ENCODE results near the gene NEDD4.
"Not testable (repeated sequence)": the region's sequence is repeated elsewhere in the genome, so short reads cannot be mapped to it uniquely, and the experiment has no call there.

NEDD4 gene

DNA sequence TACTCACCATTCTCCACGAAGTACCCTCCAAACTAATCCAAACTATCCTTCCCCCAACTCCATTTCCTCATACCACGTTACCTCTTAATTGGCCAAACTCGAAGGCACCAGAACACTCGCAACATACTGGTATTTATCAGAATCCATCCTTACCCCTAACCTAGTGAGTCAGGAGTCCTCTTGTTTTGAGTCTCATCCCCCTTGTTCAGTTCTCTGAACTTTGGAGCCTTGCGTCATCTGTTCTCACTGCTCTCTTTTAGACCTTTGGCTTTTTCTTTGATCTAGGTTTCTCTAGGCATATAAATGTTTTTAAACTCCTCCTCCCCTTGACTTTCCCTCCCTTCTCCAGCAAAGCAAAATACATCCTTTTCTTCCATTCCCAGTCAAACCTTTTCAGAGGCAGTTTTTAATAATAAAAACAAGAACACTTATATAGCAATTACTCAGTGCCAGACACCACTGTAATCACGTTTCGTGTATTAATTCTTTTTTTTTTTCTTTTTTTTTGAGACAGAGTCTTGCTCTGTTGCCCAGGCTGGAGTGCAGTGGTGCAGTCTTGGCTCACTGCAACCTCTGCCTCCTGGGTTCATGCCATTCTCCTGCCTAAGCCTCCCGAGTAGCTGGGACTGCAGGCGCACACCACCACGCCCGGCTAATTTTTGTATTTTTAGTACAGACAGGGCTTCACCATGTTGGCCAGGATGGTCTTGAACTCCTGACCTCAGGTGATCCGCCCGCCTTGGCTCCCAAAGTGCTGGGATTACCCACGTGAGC is 40.7 kb downstream of the NEDD4 start:
- DNase-seq: not testable (repeated sequence)

DNA sequence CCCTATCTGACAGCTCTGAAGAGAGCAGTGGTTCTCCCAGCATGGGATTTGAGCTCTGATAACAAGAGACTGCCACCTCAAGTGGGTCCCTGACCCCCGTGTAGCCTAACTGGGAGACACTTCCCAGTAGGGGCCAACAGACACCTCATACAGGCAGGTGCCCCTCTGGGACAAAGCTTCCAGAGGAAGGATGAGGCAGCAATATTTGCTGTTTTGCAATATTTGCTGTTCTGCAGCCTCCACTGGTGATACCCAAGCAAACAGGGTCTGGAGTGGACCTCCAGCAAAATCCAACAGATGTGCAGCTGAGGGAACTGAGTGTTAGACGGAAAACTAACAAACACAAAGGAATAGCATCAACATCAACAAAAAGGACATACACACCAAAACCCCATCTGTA is 48.8 kb downstream of the NEDD4 start:
- not testable (repeated sequence) for DNase-seq

DNA sequence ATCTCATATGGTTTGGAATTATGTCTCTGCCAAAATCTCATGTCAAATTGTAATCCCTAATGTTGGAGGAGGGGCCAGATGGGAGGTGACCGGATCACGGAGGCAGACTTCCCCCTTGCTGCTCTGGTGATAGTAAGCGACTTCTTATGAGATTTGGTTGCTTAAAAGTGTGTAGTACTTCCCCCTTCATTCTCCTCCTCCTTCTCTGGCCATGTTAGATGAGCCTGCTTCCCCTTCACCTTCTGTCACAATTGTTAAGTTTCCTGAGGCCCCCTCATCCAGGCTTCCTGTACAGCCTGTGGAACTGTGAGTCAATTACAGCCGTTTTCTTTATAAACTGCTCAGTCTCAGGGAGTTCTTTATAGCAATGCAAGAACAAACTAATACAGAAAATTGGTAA is 51.1 kb downstream of the NEDD4 start:
- no peak for DNase-seq

DNA sequence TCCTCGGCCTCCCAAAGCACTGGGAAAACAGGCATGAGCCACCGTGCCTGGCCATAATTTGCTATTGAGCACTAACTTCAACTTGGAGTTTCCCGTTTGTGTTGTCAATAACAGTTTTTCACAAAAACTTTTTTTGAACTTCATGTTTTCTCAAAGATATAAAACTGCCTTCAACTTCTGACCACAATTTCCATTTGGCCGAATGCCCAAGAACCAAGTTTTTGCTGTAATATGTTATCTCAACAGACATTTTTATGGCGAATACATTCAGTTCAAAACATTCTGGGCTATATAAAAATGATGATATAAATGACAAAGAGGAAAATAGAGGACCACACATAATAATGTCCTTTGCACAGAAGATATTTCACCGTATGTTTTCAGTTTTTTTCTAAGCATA is 56.4 kb downstream of the NEDD4 start:
- DNase-seq: no peak

DNA sequence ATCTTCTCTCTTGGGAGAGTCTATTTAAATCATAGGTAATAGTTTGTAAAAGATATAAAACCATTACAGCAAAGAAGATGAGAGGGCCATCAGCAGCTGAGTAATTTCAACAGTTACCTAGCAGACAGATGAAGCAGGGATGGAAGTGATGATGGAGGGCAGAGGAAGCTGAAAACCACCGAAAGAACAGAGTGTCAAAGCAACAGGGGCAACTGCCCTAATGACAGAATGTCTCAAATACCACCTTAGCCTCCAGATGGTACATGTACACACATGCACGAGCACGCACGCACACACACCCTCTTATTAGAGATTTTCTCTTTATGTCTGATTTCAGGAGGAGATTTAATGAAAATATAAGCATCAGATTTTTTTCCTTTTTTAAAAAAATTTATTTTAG is 64.5 kb downstream of the NEDD4 start:
- DNase-seq: no peak

DNA sequence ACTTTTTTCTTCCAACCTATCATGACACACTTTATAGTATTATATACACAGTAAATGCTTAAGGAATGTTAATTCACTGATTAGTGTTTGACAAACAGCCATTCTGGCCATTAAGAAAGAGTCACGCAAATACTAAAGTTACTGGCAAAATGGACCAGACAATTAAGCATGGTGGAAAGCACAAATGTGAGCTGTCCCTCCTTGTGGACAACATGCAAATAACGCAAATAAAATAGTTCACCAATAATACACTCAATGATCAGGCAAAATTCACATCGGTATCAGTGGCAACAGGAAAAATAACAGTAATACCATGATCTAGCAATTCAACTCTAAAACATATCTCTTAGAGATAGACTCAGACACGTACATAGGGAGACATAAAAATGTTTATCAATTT is 71.7 kb downstream of the NEDD4 start:
- DNase-seq: no peak

DNA sequence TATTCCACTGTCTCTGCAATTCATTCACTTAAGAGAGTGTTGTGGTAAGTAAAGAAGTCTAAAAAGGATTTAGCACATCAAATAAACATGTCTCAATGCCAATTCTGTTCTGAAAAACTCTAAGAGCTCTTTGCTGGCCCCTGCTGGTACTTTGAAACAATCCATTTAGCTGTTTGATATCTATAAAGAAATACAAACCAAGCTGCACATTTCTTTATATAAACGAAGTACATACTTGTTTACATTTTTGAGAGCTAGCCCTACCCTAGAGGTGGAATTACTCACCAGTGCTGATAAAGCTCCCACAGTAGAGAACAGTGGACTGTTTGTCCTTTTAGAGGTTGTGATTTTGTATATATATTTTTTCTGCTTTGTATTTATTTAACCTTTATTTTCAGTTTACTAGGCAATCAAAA is 75.5 kb downstream of the NEDD4 start:
- DNase-seq: no peak

DNA sequence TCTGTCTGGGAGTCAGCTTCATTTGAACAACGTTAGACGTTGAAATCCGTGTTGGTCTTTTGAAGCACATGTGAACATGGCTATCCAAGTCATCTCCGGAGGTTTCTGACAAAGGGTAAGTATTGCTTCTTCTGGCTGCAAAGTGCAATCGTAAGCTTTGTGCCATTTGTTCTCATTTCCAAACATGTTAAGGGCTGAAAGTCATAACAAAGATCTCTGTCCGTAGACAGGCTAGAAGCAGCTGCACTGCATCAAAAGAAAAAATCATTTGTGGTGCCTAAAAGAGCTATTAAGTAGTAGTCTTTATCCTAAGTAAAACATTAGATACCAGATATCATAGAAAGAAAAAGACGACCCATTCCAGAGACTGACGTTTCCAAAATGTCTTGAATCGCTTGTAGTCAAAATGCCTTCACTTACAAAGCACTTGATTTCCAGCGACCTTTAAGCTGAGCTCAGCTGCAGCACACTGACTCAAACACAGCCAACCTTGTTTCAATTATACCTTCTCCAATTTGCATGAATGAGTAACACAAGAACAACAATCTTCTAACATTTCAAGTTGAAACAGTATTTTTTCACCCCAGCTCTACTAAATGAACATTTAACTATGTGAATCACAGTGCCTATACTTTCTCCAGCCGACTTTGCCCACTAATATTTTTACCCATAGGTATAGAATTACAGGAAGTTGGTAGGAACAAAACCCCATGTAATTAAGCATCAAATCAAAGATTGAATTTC is 76.6 kb downstream of the NEDD4 start:
- no peak for DNase-seq

DNA sequence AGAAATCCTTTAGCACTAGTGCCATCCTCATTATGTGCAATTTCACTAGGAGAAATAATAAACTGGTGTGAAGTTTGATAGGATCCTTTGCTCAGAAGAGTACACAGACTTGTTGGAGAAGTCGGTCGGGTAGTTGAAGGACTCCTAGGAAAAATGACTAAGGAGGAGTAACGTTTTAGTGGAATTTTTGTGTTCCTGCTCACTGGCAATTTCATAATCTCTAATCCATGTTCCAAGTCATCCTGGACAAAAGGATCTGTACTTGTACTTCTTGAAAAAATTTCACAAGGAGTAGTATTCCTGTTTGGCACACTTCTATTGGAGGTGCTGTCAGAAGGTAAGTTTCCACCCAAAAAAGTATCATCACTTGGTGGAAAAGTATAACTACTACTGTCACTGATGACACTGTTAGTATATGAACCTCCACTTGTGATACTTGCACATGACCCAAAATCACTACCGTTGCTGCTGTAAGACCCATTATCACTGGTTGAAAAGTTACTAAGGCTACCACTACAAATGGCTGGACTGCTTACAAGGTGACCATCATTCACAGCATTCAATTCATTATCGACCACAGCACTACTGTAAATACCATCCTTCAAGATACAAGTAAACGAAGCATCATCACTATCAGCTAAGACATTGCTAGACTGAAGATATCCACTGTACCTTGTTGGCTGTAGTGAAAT is 77.4 kb downstream of the NEDD4 start:
- DNase-seq: no peak

DNA sequence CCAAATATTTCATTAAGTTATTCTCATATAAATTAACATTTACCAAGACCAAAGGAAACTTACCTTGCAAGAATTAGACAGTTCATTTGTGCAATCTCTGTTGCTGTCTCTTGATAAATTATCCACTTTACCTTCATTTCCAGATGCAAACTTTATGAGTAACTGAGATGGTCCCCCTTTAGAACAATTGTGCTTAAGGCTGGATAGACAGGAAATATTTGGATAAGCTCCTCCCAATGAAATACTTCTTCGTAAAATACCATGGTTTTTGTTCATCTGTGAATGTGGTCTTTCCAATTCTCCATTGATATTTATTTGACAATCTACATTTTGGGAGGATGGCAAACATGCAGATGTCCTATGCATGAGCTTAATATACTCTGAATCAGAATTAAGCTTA is 78.2 kb downstream of the NEDD4 start:
- DNase-seq: no peak

DNA sequence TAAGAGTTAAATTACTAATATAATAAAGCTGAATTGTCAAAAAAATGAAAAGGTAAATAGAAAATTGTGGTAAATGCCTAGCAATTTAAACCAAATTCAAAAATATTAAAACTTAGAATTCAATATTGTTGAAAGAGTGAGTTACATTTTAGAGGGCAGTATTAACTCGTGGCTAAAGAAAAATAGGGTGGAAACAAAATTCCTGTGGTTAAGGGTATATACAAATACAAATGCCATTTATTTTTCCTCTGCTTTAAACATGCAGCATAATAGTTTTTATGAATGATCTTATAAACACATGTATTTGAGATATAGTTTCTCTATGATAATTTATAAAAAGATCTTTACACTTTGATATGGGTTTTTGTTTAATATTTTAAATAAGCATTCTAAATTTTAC is 79.0 kb downstream of the NEDD4 start:
- DNase-seq: no peak

DNA sequence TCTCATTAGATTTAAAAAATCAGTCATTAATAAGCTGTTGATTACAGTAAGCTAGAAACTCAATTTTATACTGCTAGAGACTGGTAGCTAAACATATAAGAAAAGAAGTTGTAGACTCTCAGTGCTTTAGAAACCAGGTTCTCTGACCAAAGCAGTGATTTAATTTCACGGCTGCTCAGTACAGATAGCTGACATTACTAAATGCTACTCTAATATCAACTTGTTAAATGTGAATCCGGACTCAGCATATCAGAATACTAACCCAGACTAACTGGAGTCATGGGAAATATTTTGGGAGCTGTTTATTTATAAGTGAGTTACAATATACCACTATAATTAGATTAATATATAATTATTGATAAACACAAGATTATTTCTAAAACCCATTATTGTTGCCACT is 80.4 kb downstream of the NEDD4 start:
- no peak for DNase-seq

DNA sequence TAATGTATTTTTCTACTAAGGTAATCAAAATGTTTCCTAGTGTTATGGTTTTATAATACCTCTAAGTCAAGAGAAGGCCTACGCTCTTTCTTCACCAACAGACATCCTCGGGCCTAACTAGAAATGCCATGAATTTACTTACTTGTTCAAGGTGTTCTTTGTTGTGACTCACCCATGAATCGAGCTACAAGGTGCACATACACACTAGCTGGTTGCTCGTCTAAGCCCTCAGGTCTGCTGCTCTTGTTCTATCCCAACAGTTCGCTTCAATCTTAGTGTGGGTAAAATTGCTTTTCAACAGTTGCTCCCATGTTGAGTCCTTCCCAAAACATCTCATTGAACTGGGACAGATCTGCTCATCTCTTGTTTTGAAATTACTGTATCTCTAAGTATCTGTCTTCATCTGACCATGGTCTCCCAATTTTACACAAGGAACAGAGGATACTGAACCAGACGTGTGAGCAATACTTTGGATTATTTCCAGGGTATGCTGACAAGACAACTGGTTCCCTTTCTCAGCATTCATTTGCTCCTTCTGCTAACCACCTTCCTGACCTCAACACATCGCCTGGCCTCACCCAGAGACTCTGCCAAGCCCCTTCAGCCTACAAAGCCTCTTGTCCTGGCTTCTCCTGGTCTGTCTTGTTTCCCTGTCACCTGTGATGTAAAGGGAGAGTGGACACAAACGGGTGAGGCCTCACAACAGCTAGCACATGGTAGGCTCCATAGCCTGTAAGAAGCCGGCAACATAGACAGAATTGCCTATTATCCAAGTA is 84.2 kb downstream of the NEDD4 start:
- DNase-seq: no peak

DNA sequence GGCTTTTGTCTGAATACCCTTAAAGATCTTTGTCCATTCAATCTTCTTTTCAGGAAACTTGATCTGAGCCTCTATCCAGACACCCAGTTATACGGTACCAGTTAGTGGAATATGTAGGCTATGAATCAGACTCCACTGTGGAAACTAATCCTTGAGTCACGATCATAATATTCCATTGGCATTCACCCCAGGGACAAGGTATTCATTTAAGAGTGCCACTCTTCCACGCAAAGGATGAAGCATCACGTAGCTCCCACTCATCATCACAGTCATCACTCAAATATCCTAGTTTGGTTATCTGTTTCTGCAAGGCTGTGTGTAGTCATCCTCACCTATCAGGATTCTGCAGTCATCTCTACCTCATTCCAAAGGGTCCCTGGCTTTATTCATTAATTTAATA is 85.6 kb downstream of the NEDD4 start:
- no peak for DNase-seq

DNA sequence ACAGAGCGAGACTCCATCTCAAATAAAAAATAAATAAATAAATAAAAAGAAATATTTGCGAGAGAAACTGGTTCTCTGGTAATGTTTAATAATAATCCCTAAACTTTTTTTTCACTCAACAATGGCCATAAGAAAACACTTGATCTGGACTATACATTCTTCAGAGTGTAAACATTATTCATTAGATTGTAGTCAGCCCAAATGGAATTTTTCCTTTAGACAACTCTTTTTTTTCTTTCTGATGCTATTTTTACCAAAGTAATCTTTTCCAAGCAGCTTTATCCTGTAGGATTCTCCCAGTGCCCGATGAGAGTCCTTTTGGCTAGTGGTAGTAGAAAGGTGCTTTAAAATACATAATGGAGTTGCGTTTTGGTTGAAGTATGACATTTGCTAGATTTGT is 90.4 kb downstream of the NEDD4 start:
- no peak for DNase-seq

DNA sequence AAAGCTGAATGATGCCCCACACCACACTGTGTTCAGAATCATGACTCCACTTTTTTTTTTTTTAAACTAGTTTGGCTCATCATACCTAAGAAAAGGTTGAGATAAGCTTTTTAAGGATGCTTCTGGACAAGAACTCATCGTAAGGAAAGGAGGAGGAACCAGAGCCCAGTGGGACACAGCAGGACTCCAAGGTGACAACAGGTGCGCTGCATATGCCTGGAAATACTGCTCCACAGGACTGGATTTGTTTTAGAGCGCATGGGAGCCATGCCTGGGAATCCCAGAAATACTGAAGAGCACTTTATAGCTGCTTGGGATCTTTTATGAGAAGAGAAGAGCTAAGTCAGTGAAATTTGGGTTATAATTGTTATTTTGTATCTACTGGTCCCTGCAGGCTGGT is 93.4 kb downstream of the NEDD4 start:
- DNase-seq: no peak

DNA sequence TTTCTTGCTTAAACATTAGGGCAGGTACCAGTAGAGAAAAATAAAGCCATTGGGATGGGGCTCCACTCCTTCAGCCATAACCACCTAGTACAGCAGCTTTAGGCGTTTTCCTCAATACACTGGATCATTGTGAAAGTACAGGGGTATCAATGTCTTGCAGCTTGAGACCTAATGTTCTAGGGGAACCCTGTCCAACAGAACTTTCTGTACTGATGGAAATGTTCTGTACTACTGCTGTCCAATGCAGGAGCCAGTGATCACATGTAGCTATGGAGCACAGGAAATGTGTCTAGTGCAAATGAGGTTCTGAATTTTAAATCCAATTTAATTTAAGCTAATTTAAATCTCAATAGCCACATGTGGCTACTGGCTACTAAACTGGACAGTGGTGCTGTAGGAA is 93.9 kb downstream of the NEDD4 start:
- DNase-seq: no peak

DNA sequence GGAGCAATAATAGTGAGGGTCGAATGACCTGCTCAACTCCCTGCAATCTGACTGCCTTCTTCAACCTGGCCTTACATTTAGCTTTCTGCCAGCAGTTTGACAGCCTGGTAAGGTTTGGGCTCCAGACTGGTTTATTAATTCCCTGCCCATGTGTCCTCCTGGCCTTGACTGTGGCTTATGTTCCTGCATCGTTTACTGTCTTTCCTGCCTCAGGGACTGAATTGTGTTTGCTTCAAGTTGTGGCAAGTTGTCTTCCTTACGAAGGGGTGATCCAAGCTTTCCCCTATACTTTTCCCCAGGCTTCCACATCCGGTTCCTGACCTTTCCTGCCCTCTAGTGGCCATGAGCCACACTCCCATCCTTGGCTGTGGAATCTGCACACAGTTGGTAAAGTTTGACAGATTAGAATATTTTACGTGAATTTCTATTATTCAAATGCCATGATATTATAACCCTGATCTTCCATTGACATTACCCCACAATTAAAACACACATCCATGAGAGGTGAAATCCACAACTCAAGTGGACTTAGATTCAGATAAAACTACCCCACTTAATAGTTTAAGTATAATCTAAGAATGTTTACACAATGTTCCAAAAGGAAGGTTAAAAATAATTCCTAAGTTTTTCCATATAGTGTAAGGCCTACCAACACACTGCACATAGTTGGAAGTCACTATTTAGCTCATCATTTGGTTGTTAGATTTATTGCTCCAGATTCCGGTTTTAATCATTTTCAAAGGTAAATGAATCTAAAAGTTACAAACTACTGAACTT is 95.7 kb downstream of the NEDD4 start:
- no peak for DNase-seq

DNA sequence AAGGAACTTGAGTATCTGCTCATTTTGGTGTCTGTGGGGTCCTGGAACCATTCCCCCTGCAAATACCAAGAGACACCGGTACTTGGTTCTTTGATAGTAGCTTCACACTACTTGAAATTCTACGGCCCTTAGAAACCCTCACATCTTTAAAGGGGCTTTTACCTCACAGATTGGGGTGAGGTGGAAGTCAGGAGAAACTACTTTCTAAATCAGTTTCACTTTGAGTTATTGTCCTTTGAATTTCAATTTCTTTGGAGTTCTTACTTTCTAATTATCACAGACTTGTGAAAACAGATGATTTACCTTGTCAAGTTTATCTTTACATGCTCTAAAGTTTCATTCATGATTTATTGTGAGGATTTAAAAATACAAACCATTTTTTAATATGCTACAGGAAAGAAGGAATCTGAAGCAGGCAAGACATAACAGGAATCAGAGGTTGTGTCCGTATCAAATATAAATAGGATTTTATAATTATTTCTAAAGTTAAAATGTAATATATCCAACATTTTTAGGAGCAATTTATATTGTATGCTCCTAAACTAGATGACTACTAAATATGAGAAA is 98.9 kb downstream of the NEDD4 start:
- no peak for DNase-seq

DNA sequence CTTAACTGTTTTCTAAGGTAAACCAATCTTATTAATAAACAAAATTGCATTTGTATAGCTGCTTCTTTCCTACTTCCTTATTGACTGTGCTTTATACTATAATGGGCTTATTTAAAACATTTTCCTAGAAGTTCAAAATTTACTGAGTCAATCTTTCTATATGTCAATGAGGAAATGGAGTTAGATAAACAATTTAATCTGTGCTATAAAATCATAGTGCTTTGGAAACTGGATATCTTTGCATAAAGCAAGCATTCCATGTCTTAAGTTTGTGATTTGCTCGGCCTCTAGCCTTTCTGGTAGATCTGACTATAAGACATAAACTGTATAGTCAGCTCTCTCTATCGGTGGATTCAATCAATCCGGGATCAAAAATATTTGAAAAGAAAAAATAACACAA is 99.6 kb downstream of the NEDD4 start:
- DNase-seq: no peak

DNA sequence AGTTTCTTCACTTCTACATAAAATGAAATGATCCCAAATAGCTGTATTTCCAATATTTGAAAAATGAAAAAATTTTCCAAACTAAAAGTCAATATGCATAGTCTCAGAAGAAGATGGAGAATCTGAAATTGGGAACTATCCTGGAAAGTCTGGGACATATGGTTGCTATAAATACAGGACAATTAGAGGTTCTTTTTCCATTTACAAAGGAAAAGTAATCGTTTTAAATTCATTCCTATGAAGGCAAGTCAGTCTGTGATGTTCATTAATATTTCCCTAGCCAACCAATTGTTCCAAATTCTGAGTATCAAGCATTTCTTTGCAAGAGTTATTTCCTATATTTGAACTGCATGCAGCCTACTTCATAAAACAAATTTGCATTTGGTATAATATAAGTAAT is 102.2 kb downstream of the NEDD4 start:
- DNase-seq: no peak

DNA sequence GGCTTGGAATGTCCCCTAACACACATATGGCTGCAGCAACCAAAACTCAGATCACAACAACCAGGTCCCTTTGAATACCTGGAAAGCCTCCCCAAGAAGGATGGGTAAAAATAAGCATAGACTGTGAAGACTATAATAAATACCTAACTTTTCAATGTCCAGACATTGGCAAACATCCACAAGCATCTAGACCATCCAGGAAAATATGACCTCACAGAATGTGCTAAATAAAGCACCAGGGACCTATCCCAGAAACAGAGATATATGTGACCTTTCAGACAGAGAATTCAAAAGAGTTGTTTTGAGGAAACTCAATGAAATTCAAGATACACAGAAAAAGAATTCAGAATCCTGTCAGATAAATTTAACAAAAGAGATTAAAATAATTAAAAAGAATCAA is 109.2 kb downstream of the NEDD4 start:
- no peak for DNase-seq
